H1 (cell line): Measurements from ENCODE around the gene ZDHHC5. TPM values are rescaled to one million over a fixed set of nuclear protein-coding genes. Genes with fewer than 3 reads are reported as not detected.

ENCODE experiments used
- CTCF ChIA-PET: fragments of 300-600 bp; sonication (Branson Sonifier 250); formaldehyde crosslinking; loops from one replicate; lab custom pipeline; 2021; ENCODE audit not compliant: partially characterized antibody; lab: Charles Lee
- POLR2A ChIA-PET: fragments of 300-600 bp; sonication (Branson Sonifier 250); formaldehyde crosslinking; loops from one replicate; lab custom pipeline; 2021; ENCODE audit warnings: inconsistent platforms; ENCODE audit not compliant: partially characterized antibody; lab: Charles Lee
- DNase-seq, 2 experiments: peaks; one replicate each; pipeline versions ENCODE4 v3.0.0 to v3.0.0-alpha.2; 2010 to 2022; ENCODE audit warnings: low spot score in 2 of 2, low read depth in 1 of 2, mixed read lengths in 1 of 2
- FAIRE-seq: peaks from 2 replicates; lab custom pipeline; 2011; peaks lifted over from hg19 to GRCh38; lab: Jason Lieb, UNC
- H2AFZ ChIP-seq: 2 replicates; pipeline ENCODE4 v1.8.1; 2012; ENCODE audit warnings: low read length, inconsistent platforms
- H2AK5ac ChIP-seq: 2 replicates; pipeline ENCODE4 v1.6.1; 2013; ENCODE audit warnings: low read depth, low read length
- H2BK120ac ChIP-seq: replicated peaks from 2 replicates; pipeline ENCODE3; 2013; ENCODE audit warnings: low read depth, low read length, inconsistent platforms
- H2BK12ac ChIP-seq: 2 replicates; pipeline ENCODE4 v1.6.1; 2013; ENCODE audit warnings: low read depth, low read length
- H2BK15ac ChIP-seq: 2 replicates; pipeline ENCODE4 v1.6.1; 2013; ENCODE audit warnings: low read length
- H2BK20ac ChIP-seq: 2 replicates; pipeline ENCODE4 v1.6.1; 2013; ENCODE audit warnings: low read length
- H2BK5ac ChIP-seq: 2 replicates; pipeline ENCODE4 v1.6.1; 2013; ENCODE audit warnings: low read depth, low read length
- H3K14ac ChIP-seq: 2 replicates; pipeline ENCODE4 v1.6.1; 2013; ENCODE audit warnings: inconsistent platforms; ENCODE audit not compliant: insufficient read length
- H3K18ac ChIP-seq: 2 replicates; pipeline ENCODE4 v1.6.1; 2013; ENCODE audit warnings: low read length; ENCODE audit errors: extremely low read depth
- H3K23ac ChIP-seq: 2 replicates; pipeline ENCODE4 v1.6.1; 2013; ENCODE audit warnings: inconsistent platforms; ENCODE audit not compliant: insufficient read length
- H3K23me2 ChIP-seq: 2 replicates; pipeline ENCODE4 v1.6.1; 2013; ENCODE audit warnings: low read depth, low read length
- H3K27ac ChIP-seq: 2 replicates; pipeline ENCODE4 v1.6.1; 2011; ENCODE audit warnings: low read depth, low read length, inconsistent platforms
- H3K27me3 ChIP-seq, 4 experiments: replicated peaks in 1 of 4; 1 replicate in 1 of 4; 2 replicates in 3 of 4; pipeline versions ENCODE4 v1.6.1 to v1.8.1; 2011 to 2013; ENCODE audit warnings: low read length in 3 of 4, mild to moderate bottlenecking in 3 of 4, inconsistent platforms in 2 of 4, mixed read lengths in 2 of 4, moderate library complexity in 1 of 4; ENCODE audit not compliant: control insufficient read depth in 3 of 4, insufficient read depth in 3 of 4; ENCODE audit errors: extremely low read depth in 1 of 4
- H3K36me3 ChIP-seq, 4 experiments: 2 replicates each; pipeline versions ENCODE4 v1.6.1 to v1.8.1; 2011 to 2013; ENCODE audit warnings: mild to moderate bottlenecking in 4 of 4, low read length in 3 of 4, moderate library complexity in 2 of 4, control low read depth in 1 of 4, inconsistent platforms in 1 of 4; ENCODE audit not compliant: insufficient read depth in 4 of 4, control insufficient read depth in 2 of 4
- H3K4ac ChIP-seq: replicated peaks from 2 replicates; pipeline ENCODE3; 2013; ENCODE audit warnings: low read length, low read depth, mixed read lengths, inconsistent platforms; ENCODE audit not compliant: insufficient read length
- H3K4me1 ChIP-seq, 4 experiments: replicated peaks in 1 of 4; 1 replicate in 1 of 4; 2 replicates in 3 of 4; pipeline versions ENCODE4 v1.6.1 to v1.8.1; 2011 to 2013; ENCODE audit warnings: low read length in 3 of 4, inconsistent platforms in 2 of 4, mixed read lengths in 1 of 4; ENCODE audit not compliant: insufficient read depth in 4 of 4, control insufficient read depth in 3 of 4
- H3K4me2 ChIP-seq, 2 experiments: 2 replicates each; pipeline versions ENCODE4 v1.6.1 to v1.8.1; 2011 to 2013; ENCODE audit warnings: low read depth in 2 of 2, low read length in 2 of 2, control low read depth in 1 of 2, inconsistent platforms in 1 of 2, mild to moderate bottlenecking in 1 of 2; ENCODE audit not compliant: insufficient read depth in 1 of 2
- H3K4me3 ChIP-seq, 4 experiments: fragments of 200-600, 300-600 bp in 1 of 4; sonication (generic), shearing (Covaris generic), sonication (Bioruptor Twin) in 1 of 4; 2 replicates each; pipeline versions ENCODE4 v1.5.1 to v1.8.1; 2011 to 2016; ENCODE audit warnings: low read length in 4 of 4, low read depth in 3 of 4, control low read depth in 2 of 4, inconsistent platforms in 2 of 4, mild to moderate bottlenecking in 2 of 4, mixed read lengths in 1 of 4, moderate library complexity in 1 of 4; ENCODE audit not compliant: insufficient read depth in 2 of 4; ENCODE audit errors: extremely low read depth in 1 of 4
- H3K56ac ChIP-seq: replicated peaks from 2 replicates; pipeline ENCODE3; 2013; ENCODE audit warnings: low read depth, mild to moderate bottlenecking, mixed read lengths, low read length, inconsistent platforms; ENCODE audit not compliant: insufficient read length
- H3K79me1 ChIP-seq: 2 replicates; pipeline ENCODE4 v1.6.1; 2013; ENCODE audit warnings: low read depth, low read length, control low read depth
- H3K79me2 ChIP-seq, 2 experiments: 2 replicates each; pipeline versions ENCODE4 v1.6.1 to v1.8.1; 2012 to 2013; ENCODE audit warnings: low read length in 2 of 2, mild to moderate bottlenecking in 2 of 2, inconsistent platforms in 1 of 2; ENCODE audit not compliant: insufficient read depth in 2 of 2, control insufficient read depth in 1 of 2
- H3K9ac ChIP-seq, 4 experiments: replicated peaks in 1 of 4; 1 replicate in 1 of 4; 2 replicates in 3 of 4; pipeline versions ENCODE4 v1.6.1 to v1.8.1; 2011 to 2013; ENCODE audit warnings: low read depth in 3 of 4, low read length in 3 of 4, control low read depth in 2 of 4, mild to moderate bottlenecking in 2 of 4, moderate library complexity in 2 of 4, inconsistent platforms in 1 of 4; ENCODE audit errors: extremely low read depth in 1 of 4
- H3K9me3 ChIP-seq, 2 experiments: 2 replicates each; pipeline versions ENCODE4 v1.6.1 to v1.8.1; 2012 to 2013; ENCODE audit warnings: mild to moderate bottlenecking in 2 of 2, moderate library complexity in 2 of 2, control low read depth in 1 of 2, inconsistent platforms in 1 of 2, low read depth in 1 of 2, low read length in 1 of 2, mixed read lengths in 1 of 2; ENCODE audit not compliant: insufficient read depth in 2 of 2
- H4K20me1 ChIP-seq, 2 experiments: replicated peaks in 1 of 2; 2 replicates each; pipeline versions ENCODE3 to v1.8.1; 2011 to 2013; ENCODE audit warnings: inconsistent platforms in 2 of 2, low read length in 2 of 2, mild to moderate bottlenecking in 1 of 2; ENCODE audit not compliant: insufficient read depth in 2 of 2, control insufficient read depth in 1 of 2
- H4K5ac ChIP-seq: 2 replicates; pipeline ENCODE4 v1.6.1; 2013; ENCODE audit warnings: low read length, low read depth, mixed read lengths, inconsistent platforms; ENCODE audit not compliant: insufficient read length
- H4K8ac ChIP-seq: 2 replicates; pipeline ENCODE4 v1.8.0; 2013; ENCODE audit warnings: mild to moderate bottlenecking, moderate library complexity, low read length, inconsistent platforms; ENCODE audit not compliant: insufficient read depth; ENCODE audit errors: extremely low read depth
- H4K91ac ChIP-seq: replicated peaks from 2 replicates; pipeline ENCODE3; 2013; ENCODE audit warnings: low read length, mixed read lengths, inconsistent platforms; ENCODE audit not compliant: insufficient read length
- EZH2 ChIP-seq: fragments of 200-600 bp; sonication (generic); IDR thresholded peaks from 2 replicates; pipeline ENCODE4 v1.7.1; 2012; ENCODE audit warnings: low read depth, mild to moderate bottlenecking, moderate library complexity, low read length, inconsistent platforms; ENCODE audit not compliant: severe bottlenecking
- GTF2F1 ChIP-seq: IDR thresholded peaks from 2 replicates; pipeline ENCODE4 v1.6.1; 2012; ENCODE audit warnings: low read depth, low read length, improper control_type of control experiment, borderline replicate concordance
- KDM1A ChIP-seq: fragments of 200-600, 300-600 bp; sonication (generic); IDR thresholded peaks from 2 replicates; pipeline ENCODE4 v1.7.1; 2016; ENCODE audit warnings: mild to moderate bottlenecking, low read length, borderline replicate concordance
- KDM5A ChIP-seq: fragments of 200-600 bp; IDR thresholded peaks from 2 replicates; pipeline ENCODE4 v1.7.1; 2012; ENCODE audit warnings: mild to moderate bottlenecking, low read length, inconsistent platforms, mixed read lengths
- POLR2AphosphoS5 ChIP-seq: IDR thresholded peaks from 2 replicates; pipeline ENCODE4 v1.6.1; 2011; ENCODE audit warnings: low read depth, low read length
- RFX5 ChIP-seq: IDR thresholded peaks from 2 replicates; pipeline ENCODE4 v1.6.1; 2011; ENCODE audit warnings: low read depth, low read length, improper control_type of control experiment, borderline replicate concordance
- RXRA ChIP-seq: IDR thresholded peaks from 2 replicates; pipeline ENCODE4 v1.6.1; 2011; ENCODE audit warnings: low read depth, mild to moderate bottlenecking, low read length, moderate library complexity; ENCODE audit not compliant: insufficient read depth
- SIN3A ChIP-seq, 2 experiments: IDR thresholded peaks in 1 of 2; conservative IDR thresholded peaks in 1 of 2; 2 replicates each; pipeline ENCODE4 v1.6.1; 2011 to 2012; ENCODE audit warnings: low read length in 2 of 2, improper control_type of control experiment in 1 of 2, low read depth in 1 of 2, mild to moderate bottlenecking in 1 of 2
- SP4 ChIP-seq: IDR thresholded peaks from 2 replicates; pipeline ENCODE4 v1.6.1; 2012; ENCODE audit warnings: low read length, inconsistent platforms
- SRF ChIP-seq: IDR thresholded peaks from 2 replicates; pipeline ENCODE4 v1.6.1; 2011; ENCODE audit warnings: mild to moderate bottlenecking, low read depth, low read length, moderate library complexity
- SUZ12 ChIP-seq: fragments of 200-600 bp; sonication (generic); IDR thresholded peaks from 2 replicates; pipeline ENCODE4 v1.6.1; 2012; ENCODE audit warnings: mild to moderate bottlenecking, inconsistent platforms, low read length, moderate library complexity, mixed read lengths
- WGBS, 2 experiments: shearing (Covaris generic) in 1 of 2; methylation state at CpG; one replicate each; pipeline versions ENCODE4 v1.1.6 to v1.1.7; 2013 to 2015; ENCODE audit warnings: low lambda C conversion rate in 2 of 2, mixed read lengths in 2 of 2, inconsistent platforms in 1 of 2, low coverage in 1 of 2, missing lambda C conversion rate in 1 of 2; ENCODE audit not compliant: insufficient replicate concordance in 2 of 2, insufficient coverage in 1 of 2, insufficient read length in 1 of 2; ENCODE audit errors: extremely low coverage in 1 of 2, missing lambda C conversion rate in 1 of 2; 5-methylcytosine and 5-hydroxymethylcytosine counted together
- polyA plus RNA-seq, 7 experiments: library from polyadenylated mRNA; depleted of rRNA in 3 of 7; stranded (reverse) in 5 of 7; unstranded in 2 of 7; fragments of >200 nt in 5 of 7; fragments of 200-250 nt in 2 of 7; gene quantifications; 1 replicate in 5 of 7; 2 replicates in 1 of 7; 4 replicates in 1 of 7; pipeline versions ENCODE4 v1.2.1 to v1.2.3, GENCODE V29; 2011 to 2013; ENCODE audit warnings: missing spikeins in 2 of 7, mixed read lengths in 2 of 7
- total RNA-seq: library from RNA; stranded (reverse); fragmentation: NEBNext Ultra II Directional; extraction: Animal tissue kit (Norgen Biotek cat#: 25700); gene quantifications from 2 replicates; pipeline ENCODE4 v1.2.1, GENCODE V29; 2021

ZDHHC5 gene
- total and polyA plus RNA-seq, 2 of the 8 experiments (the other 6 are each of a cell fraction or from before 2014, with no cell fraction given) = 40.0 to 56.3 TPM

DNA sequence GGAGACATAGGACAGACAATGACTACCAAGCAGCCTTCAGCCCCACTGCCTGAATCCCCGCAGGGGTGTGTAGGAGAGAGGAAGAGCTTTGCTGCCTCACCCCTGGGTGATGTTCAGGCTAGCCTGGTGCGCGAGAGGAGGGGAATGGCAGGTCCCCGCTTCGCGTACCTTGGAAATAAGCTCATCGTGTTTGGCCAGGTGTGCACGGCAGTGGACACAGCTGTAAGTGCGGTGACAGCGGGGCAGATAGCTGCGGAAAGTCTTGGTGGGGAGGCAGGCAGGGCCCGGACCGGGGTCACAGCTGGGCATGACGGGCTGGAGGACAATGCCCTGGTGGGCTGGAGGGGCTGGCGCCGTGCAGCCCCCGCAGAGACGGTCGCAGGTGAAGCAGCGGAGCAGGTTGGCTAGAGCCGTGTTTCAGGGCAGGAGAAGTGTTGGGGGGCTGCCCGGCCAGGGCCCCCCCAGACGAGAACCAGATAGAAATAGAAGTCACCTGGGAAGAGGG, 21.1 kb upstream of the ZDHHC5 start:
- Histone ChIP-seq H2AK5ac (no peak overlapping the region), H3K14ac (no peak overlapping the region), H4K91ac (no peak overlapping the region), H3K4me3 (peak overlapping the region in 3 of 4 experiments; percentile 45 to 65 (median 56); a peak in 5 of 8 replicates), H3K9ac (peak overlapping the region in 3 of 4 experiments; percentile 6 to 38 (median 26); a peak in 2 of 7 replicates), H3K27me3 (peaks cover 0 to 4% (median 1%) of the 10 kb centered on the region in 4 experiments; a peak in 3 of 7 replicates), H2AFZ (no peak overlapping the region), H3K23ac (no peak overlapping the region), H4K20me1 (peaks cover 20 to 31% of the 10 kb centered on the region in 2 experiments), H3K4ac (no peak overlapping the region), H2BK5ac (peak overlapping the region; percentile 57), H3K56ac (peak overlapping the region; percentile 62), H3K23me2 (peaks cover 28% of the 10 kb centered on the region), H4K5ac (no peak overlapping the region), H3K4me1 (peaks cover 32 to 55% (median 37%) of the 10 kb centered on the region in 4 experiments), H4K8ac (peak overlapping the region; percentile 41; the same call in 1 of the 2 replicates), H3K36me3 (peaks cover 1 to 8% (median 3%) of the 10 kb centered on the region in 4 experiments; a peak in 5 of 8 replicates), H2BK12ac (no peak overlapping the region), H3K9me3 (no peaks in the 10 kb centered on the region), H3K4me2 (peak overlapping the region; percentile 92 to 95), H3K18ac (no peak overlapping the region; the same call in 1 of the 2 replicates), H2BK15ac (no peak overlapping the region), H3K79me2 (peaks cover 0 to 6% of the 10 kb centered on the region in 2 experiments; a peak in 2 of 4 replicates), H2BK120ac (no peak overlapping the region), H2BK20ac (no peak overlapping the region), H3K79me1 (no peaks in the 10 kb centered on the region; the same call in 1 of the 2 replicates), H3K27ac (peak overlapping the region; percentile 47; the same call in 1 of the 2 replicates)
- CTCF ChIA-PET = interaction anchor here (0.5 to 14.3 kb wide), 4 partner anchors 13 to 87 kb away, joined by 3 to 357 read pairs (median 144); partner anchors contain the start of genes SERPING1 and UBE2L6
- FAIRE-seq = no peak
- peak in 1 of 2 experiments; percentile 76 for DNase-seq
- POLR2A ChIA-PET = interaction anchor here (0.7 to 29.6 kb wide), 30 partner anchors 6 to 334 kb away, joined by 3 to 1546 read pairs (median 4); partner anchors contain the start of genes CLP1, CTNND1, MED19 and RTN4RL2
- WGBS, 2 experiments = 4% methylated on average over 23 of the region's 23 CpGs; no CpG with 5 or more reads in 1 of the 2 experiments
- TF ChIP-seq POLR2AphosphoS5 = peak; percentile 90
- TF ChIP-seq SRF = no peak
- TF ChIP-seq EZH2 = no peak
- TF ChIP-seq SP4 = peak; percentile 75; the same call in 1 of the 2 replicates
- no peak for TF ChIP-seq GTF2F1
- no peak for TF ChIP-seq RXRA
- no peak for TF ChIP-seq KDM5A
- no peak for TF ChIP-seq SUZ12
- peak in 1 of 2 experiments; percentile 63; a peak in 1 of 4 replicates for TF ChIP-seq SIN3A (conservative IDR thresholded peaks at IDR 0.05 in 1 of 2, IDR thresholded peaks at IDR 0.05 in 1 of 2; ENCODE audit: low read depth in 1 of 2, low read length in 2 of 2)
- TF ChIP-seq KDM1A = no peak
- no peak for TF ChIP-seq RFX5
